ENCODE measurements around the gene FADS3. TPM values are rescaled to one million over a fixed set of nuclear protein-coding genes. Genes with fewer than 3 reads are reported as not detected.

FADS3 gene
- polyA plus RNA-seq, 2 donors: 7.2 to 9.8 TPM

DNA sequence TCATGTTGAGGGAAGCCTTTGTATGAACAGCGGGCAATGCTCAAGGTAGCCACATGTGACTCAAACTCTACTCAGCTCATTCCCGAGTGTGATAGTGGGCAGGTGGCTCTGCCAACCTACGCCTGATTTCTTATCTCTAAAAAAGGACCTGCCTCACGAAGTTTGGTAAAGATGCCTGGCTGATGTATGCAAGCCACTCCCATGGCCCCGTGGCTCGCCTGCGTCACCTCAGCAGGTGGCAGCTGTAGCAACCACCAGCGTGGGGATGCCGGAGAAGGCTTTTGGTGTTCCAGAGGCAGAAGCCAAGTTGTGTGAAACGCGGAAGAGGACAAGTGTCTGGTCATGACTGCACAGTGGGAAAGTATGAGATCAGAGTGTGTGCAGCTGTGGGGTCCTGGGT, 57.9 kb downstream of the FADS3 start:
- Histone ChIP-seq H3K4me3 (ENCODE audit: low read depth in 1 of 2, low read length in 2 of 2) (no peak overlapping the region), H3K9me3 (ENCODE audit: control insufficient read depth in 2 of 2, insufficient read depth in 1 of 2, low read depth in 1 of 2, low read length in 1 of 2) (no peaks in the 10 kb centered on the region), H3K27me3 (ENCODE audit: control insufficient read depth in 1 of 2, insufficient read depth in 2 of 2, low read length in 2 of 2) (peaks cover 0 to under 1% of the 10 kb centered on the region in 2 donors), H3K36me3 (ENCODE audit: control insufficient read depth in 2 of 2, insufficient read depth in 2 of 2, low read length in 1 of 2) (no peaks in the 10 kb centered on the region), H3K4me1 (ENCODE audit: control insufficient read depth in 2 of 2, insufficient read depth in 2 of 2, low read length in 1 of 2) (peaks cover 2 to 13% of the 10 kb centered on the region in 2 donors), H3K27ac (ENCODE audit: low read depth in 2 of 2, low read length in 1 of 2) (no peak overlapping the region)
- WGBS, 2 donors: 71 to 83% methylated on average over 11 of the region's 11 CpGs

DNA sequence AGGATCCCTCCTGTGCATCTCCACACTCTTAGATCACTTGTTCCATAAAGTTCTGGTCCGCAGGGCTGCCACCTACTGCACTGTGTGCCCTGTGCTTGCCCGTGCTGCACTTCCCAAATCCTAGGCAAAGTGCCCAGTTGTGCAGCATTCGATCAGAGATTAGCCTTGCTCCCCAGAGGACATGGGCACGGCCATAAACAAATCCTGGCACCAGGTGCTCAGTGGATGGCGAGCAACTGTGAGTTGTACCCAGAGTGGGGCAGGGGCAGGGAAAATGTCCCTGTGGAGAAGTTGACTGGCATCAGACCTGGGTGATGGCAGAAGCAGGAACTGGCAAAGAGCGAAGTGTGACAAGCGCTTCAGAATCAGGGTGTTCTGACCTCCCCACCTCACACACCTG, 58.6 kb downstream of the FADS3 start:
- no peaks in the 10 kb centered on the region for H3K9me3 ChIP-seq (ENCODE audit: control insufficient read depth in 2 of 2, insufficient read depth in 1 of 2, low read depth in 1 of 2, low read length in 1 of 2)
- no peaks in the 10 kb centered on the region for H3K36me3 ChIP-seq (ENCODE audit: control insufficient read depth in 2 of 2, insufficient read depth in 2 of 2, low read length in 1 of 2)
- peaks cover 0 to 4% of the 10 kb centered on the region in 2 donors for H3K27me3 ChIP-seq (ENCODE audit: control insufficient read depth in 1 of 2, insufficient read depth in 2 of 2, low read length in 2 of 2)
- 68 to 70% methylated on average over 7 of the region's 7 CpGs for WGBS, 2 donors
- no peak overlapping the region for H3K27ac ChIP-seq (ENCODE audit: low read depth in 2 of 2, low read length in 1 of 2)
- no peak overlapping the region for H3K4me3 ChIP-seq (ENCODE audit: low read depth in 1 of 2, low read length in 2 of 2)
- H3K4me1 ChIP-seq (ENCODE audit: control insufficient read depth in 2 of 2, insufficient read depth in 2 of 2, low read length in 1 of 2): peaks cover 2 to 18% of the 10 kb centered on the region in 2 donors

DNA sequence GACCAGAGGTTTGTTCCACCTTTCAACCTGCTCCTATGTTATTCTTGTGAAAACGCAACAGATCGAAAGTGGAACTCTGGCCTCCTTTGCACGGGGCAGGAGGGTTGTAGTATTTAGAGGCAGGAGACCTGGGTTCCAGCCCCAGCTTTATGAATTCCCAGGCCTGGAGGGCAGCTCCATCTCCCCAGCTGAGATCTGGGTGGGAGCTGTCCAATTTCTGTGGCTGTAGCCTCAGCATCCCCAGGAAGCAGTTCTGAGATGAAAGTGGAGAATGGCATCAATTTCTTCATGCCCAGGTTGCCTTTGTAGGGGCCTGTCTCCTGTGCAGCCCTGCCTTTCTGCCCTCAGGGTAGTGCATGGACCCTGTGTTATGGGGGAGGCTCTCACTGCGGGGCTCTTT, 59.1 kb downstream of the FADS3 start:
- H3K4me3 ChIP-seq (ENCODE audit: low read depth in 1 of 2, low read length in 2 of 2): no peak overlapping the region
- H3K27ac ChIP-seq (ENCODE audit: low read depth in 2 of 2, low read length in 1 of 2): no peak overlapping the region
- no peaks in the 10 kb centered on the region for H3K9me3 ChIP-seq (ENCODE audit: control insufficient read depth in 2 of 2, insufficient read depth in 1 of 2, low read depth in 1 of 2, low read length in 1 of 2)
- peaks cover 0 to 4% of the 10 kb centered on the region in 2 donors for H3K27me3 ChIP-seq (ENCODE audit: control insufficient read depth in 1 of 2, insufficient read depth in 2 of 2, low read length in 2 of 2)
- WGBS, 2 donors: 81 to 90% methylated on average over 4 of the region's 4 CpGs
- H3K36me3 ChIP-seq (ENCODE audit: control insufficient read depth in 2 of 2, insufficient read depth in 2 of 2, low read length in 1 of 2): no peaks in the 10 kb centered on the region
- H3K4me1 ChIP-seq (ENCODE audit: control insufficient read depth in 2 of 2, insufficient read depth in 2 of 2, low read length in 1 of 2): peaks cover 5 to 18% of the 10 kb centered on the region in 2 donors

DNA sequence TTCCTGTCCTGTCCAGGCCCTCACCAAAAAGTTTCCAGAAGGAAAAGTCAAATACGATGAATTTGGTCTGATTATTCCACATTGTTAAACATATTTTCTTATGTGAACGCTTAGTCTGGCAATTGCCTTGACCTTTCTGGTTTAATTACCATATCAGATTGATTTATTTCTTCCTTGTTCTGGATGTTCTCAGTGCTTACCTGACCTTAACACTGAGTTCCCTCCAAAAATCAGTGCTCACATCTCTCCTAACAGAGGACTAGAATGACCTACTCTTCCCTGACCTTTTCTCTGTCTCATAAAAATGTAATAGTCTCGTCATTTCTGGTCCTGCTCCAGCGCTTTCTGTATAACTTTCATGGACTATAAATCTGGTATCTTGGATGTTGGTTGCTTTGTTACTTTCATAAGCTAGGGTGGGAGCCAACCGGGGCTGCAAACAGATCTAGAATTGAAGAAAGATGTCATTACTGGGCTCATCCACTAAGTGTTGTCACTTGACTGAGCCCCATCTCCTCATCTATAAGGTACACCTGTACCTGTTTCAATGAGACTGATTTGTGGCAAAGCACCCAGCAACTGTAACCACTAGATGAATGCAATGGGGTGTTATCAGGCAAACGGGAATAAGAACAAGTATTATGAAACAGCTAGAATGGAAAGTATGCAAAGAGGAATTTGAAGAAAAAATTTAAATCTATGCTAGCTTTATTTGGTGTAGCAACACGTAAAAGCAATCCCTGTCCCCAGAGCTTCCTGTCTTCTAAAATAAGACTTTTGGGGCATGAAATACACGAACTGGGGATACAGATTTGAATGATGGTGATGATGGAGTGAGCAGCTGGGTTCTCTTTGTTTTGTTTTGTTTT, 60.9 kb downstream of the FADS3 start:
- 56 to 59% methylated on average over 8 of the region's 8 CpGs for WGBS, 2 donors

DNA sequence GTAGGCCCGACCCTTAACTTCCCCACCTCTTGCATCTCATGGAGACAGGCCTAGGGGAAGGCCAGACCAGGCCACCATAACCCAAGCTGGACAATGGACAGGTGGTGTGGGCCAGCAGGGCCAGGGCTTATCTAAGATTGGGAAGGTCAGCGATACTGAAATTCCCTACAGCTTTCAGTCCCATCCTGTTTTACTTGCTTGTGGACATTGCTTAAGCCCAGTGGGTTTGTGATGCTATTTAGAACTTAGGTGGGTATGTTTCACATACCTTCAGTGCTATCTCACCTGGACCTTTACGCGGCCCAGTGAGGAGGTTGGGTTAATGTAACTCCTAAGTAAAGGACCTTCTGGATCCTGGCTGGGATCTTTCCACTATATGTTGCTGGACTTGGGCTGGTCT, 61.5 kb downstream of the FADS3 start:
- H3K27ac ChIP-seq (ENCODE audit: low read depth in 2 of 2, low read length in 1 of 2): no peak overlapping the region
- peaks cover 5 to 18% of the 10 kb centered on the region in 2 donors for H3K4me1 ChIP-seq (ENCODE audit: control insufficient read depth in 2 of 2, insufficient read depth in 2 of 2, low read length in 1 of 2)
- H3K27me3 ChIP-seq (ENCODE audit: control insufficient read depth in 1 of 2, insufficient read depth in 2 of 2, low read length in 2 of 2): peaks cover 0 to 4% of the 10 kb centered on the region in 2 donors
- 82 to 83% methylated on average over 4 of the region's 4 CpGs for WGBS, 2 donors
- H3K9me3 ChIP-seq (ENCODE audit: control insufficient read depth in 2 of 2, insufficient read depth in 1 of 2, low read depth in 1 of 2, low read length in 1 of 2): no peaks in the 10 kb centered on the region
- no peak overlapping the region for H3K4me3 ChIP-seq (ENCODE audit: low read depth in 1 of 2, low read length in 2 of 2)
- no peaks in the 10 kb centered on the region for H3K36me3 ChIP-seq (ENCODE audit: control insufficient read depth in 2 of 2, insufficient read depth in 2 of 2, low read length in 1 of 2)

More for the DNA sequence above, 60.9 kb downstream of the FADS3 start:
- Histone ChIP-seq H3K36me3 (ENCODE audit: control insufficient read depth in 2 of 2, insufficient read depth in 2 of 2, low read length in 1 of 2) (no peaks in the 10 kb centered on the region), H3K27ac (ENCODE audit: low read depth in 2 of 2, low read length in 1 of 2) (peak overlapping the region in 1 of 2 donors; percentile 37), H3K4me3 (ENCODE audit: low read depth in 1 of 2, low read length in 2 of 2) (no peak overlapping the region), H3K9me3 (ENCODE audit: control insufficient read depth in 2 of 2, insufficient read depth in 1 of 2, low read depth in 1 of 2, low read length in 1 of 2) (no peaks in the 10 kb centered on the region), H3K4me1 (ENCODE audit: control insufficient read depth in 2 of 2, insufficient read depth in 2 of 2, low read length in 1 of 2) (peaks cover 5 to 18% of the 10 kb centered on the region in 2 donors), H3K27me3 (ENCODE audit: control insufficient read depth in 1 of 2, insufficient read depth in 2 of 2, low read length in 2 of 2) (peaks cover 0 to 4% of the 10 kb centered on the region in 2 donors)

DNA sequence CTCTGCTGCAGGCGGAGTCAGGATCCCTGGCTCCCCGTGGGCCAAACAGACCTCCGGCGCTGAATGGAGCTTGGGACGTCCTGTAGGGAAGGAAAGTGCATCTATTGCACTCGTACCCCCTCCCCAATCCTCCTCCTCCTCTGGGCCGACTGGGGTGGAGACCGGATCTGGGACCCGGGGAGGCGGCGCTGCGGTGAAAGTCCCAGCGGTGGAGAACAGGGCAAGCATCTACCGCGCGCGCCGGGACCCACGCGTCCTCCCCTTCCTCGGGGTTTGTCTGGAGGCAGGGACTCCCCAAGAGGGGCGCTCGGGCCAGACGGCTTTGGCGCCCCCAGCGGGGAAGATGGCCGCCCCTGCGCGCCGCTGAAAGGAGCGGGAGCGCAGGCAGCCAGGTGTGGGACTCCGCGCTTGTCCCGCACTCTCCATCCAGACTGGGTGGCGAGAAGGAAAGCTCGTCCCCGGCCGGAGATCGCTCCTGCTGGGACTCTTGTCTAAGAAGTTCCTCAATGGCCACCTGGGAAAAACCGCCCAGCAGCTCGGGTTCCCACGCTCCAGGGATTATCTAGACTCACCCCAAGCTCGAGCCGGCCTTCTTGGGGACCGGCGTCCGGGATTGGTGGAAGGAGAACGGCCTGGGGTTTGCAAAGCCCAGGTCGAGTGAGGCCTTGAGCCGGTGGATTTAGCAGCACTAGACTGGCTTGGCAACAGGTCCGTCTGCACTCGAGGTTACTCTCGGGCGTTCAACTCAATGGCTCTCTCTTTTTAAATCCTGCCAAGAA, 62.5 kb downstream of the FADS3 start:
- Histone ChIP-seq H3K27me3 (ENCODE audit: control insufficient read depth in 1 of 2, insufficient read depth in 2 of 2, low read length in 2 of 2) (peaks cover 0 to 4% of the 10 kb centered on the region in 2 donors), H3K27ac (ENCODE audit: low read depth in 2 of 2, low read length in 1 of 2) (peak overlapping the region; percentile 76 to 80)

DNA sequence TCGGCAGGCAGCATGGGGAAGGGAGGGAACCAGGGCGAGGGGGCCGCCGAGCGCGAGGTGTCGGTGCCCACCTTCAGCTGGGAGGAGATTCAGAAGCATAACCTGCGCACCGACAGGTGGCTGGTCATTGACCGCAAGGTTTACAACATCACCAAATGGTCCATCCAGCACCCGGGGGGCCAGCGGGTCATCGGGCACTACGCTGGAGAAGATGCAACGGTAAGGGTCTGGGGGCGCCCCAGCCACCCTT, 63.0 kb downstream of the FADS3 start:
- peaks cover 0 to 4% of the 10 kb centered on the region in 2 donors for H3K27me3 ChIP-seq (ENCODE audit: control insufficient read depth in 1 of 2, insufficient read depth in 2 of 2, low read length in 2 of 2)
- H3K4me3 ChIP-seq (ENCODE audit: low read depth in 1 of 2, low read length in 2 of 2): peak overlapping the region; percentile 48 to 65
- peak overlapping the region; percentile 76 to 80 for H3K27ac ChIP-seq (ENCODE audit: low read depth in 2 of 2, low read length in 1 of 2)
- H3K36me3 ChIP-seq (ENCODE audit: control insufficient read depth in 2 of 2, insufficient read depth in 2 of 2, low read length in 1 of 2): no peaks in the 10 kb centered on the region
- 1% methylated on average over 16 of the region's 16 CpGs for WGBS, 2 donors
- peaks cover 3 to 13% of the 10 kb centered on the region in 2 donors for H3K4me1 ChIP-seq (ENCODE audit: control insufficient read depth in 2 of 2, insufficient read depth in 2 of 2, low read length in 1 of 2)
- H3K9me3 ChIP-seq (ENCODE audit: control insufficient read depth in 2 of 2, insufficient read depth in 1 of 2, low read depth in 1 of 2, low read length in 1 of 2): no peaks in the 10 kb centered on the region

More for the DNA sequence above, 62.5 kb downstream of the FADS3 start:
- Histone ChIP-seq H3K4me1 (ENCODE audit: control insufficient read depth in 2 of 2, insufficient read depth in 2 of 2, low read length in 1 of 2) (peaks cover 3 to 13% of the 10 kb centered on the region in 2 donors), H3K9me3 (ENCODE audit: control insufficient read depth in 2 of 2, insufficient read depth in 1 of 2, low read depth in 1 of 2, low read length in 1 of 2) (no peaks in the 10 kb centered on the region), H3K36me3 (ENCODE audit: control insufficient read depth in 2 of 2, insufficient read depth in 2 of 2, low read length in 1 of 2) (no peaks in the 10 kb centered on the region), H3K4me3 (ENCODE audit: low read depth in 1 of 2, low read length in 2 of 2) (peak overlapping the region; percentile 48 to 65)
- 3 to 4% methylated on average over 55 of the region's 55 CpGs for WGBS, 2 donors

DNA sequence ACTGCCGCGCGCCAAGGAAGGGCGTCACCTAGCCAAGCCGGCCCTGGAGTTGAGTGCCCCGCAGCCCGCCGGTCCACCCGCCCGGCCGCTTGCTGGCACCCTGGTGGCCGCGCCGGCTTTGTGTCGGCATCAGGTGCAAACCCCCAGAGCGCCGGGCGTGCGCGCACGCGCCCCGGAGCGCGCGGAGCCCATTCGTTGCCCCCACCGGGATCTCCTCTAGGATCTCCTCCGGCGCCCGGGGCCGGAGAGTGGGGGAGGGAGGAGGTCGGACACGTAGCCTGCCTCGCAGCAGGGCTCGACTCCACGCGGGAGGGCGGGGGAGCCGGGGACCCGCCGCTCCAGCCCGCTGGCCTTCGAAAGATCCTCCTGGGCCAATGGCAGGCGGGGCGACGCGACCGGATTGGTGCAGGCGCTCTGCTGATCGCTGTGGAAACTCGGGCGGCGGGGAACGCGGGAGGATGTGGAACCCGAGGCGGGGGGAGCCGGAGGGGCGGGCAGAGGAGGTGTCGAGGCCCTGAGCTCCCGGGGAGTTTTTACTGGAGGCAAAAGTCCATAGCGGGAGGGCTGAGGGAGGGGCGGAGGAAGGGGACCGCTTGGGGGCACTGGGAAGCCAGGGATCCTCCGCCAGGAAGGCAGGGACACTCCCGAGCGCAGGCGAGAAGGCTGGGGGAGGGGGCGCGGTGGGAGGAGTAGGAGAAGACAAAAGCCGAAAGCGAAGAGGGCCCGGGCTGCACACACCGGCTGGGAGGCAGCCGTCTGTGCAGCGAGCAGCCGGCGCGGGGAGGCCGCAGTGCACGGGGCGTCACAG, 63.6 kb downstream of the FADS3 start, which contains the start of gene FADS2:
Gene FADS2, plus strand, starts transcription at position 730 of the 808 bp plus-strand sequence. CDS start 91 bp downstream, outside the sequence.
- Histone ChIP-seq H3K36me3 (ENCODE audit: control insufficient read depth in 2 of 2, insufficient read depth in 2 of 2, low read length in 1 of 2) (no peaks in the 10 kb centered on the region), H3K9me3 (ENCODE audit: control insufficient read depth in 2 of 2, insufficient read depth in 1 of 2, low read depth in 1 of 2, low read length in 1 of 2) (no peaks in the 10 kb centered on the region), H3K27ac (ENCODE audit: low read depth in 2 of 2, low read length in 1 of 2) (peak within 1 kb of the TSS; percentile 76 to 80), H3K27me3 (ENCODE audit: control insufficient read depth in 1 of 2, insufficient read depth in 2 of 2, low read length in 2 of 2) (peaks cover 0 to 4% of the 10 kb centered on the region in 2 donors), H3K4me3 (ENCODE audit: low read depth in 1 of 2, low read length in 2 of 2) (peak within 1 kb of the TSS; percentile 48 to 65), H3K4me1 (ENCODE audit: control insufficient read depth in 2 of 2, insufficient read depth in 2 of 2, low read length in 1 of 2) (peaks cover 3 to 13% of the 10 kb centered on the region in 2 donors)
- 1% methylated on average over 79 to 83 of the region's 83 CpGs for WGBS, 2 donors

All from esophagus (tissue), 2 donors.